IMR-90 (cell line): ENCODE data around the gene EIF4E3. TPM values are rescaled to one million over a fixed set of nuclear protein-coding genes. Genes with fewer than 3 reads are reported as not detected.

Experiments used
- ATAC-seq: fragments of 200-7000 bp; cut with Tn5 transposase; 2 replicates; pipeline ENCODE4 v1.9.1; 2020; ENCODE audit warnings: low read depth, mild to moderate bottlenecking, moderate library complexity
- BruUV-seq: library from RNA; stranded (reverse); fragments of 400-500 nt; replicated peaks from 2 replicates; lab custom pipeline; 2021; lab: Mats Ljungman, UMichigan
- CTCF ChIA-PET: fragments of 300-600 bp; formaldehyde crosslinking; extraction: SDS; loops from one replicate; lab custom pipeline; 2021; ENCODE audit warnings: antibody characterized with exemption; lab: Yijun Ruan, JAX
- POLR2A ChIA-PET: fragments of 300-600 bp; sonication (Branson Sonifier 250); formaldehyde crosslinking; loops from one replicate; lab custom pipeline; 2022; ENCODE audit warnings: antibody characterized with exemption; ENCODE audit not compliant: unreplicated experiment; lab: Charles Lee
- DNase-seq: peaks from one replicate; pipeline ENCODE4 v3.0.0; 2013
- H2AFZ ChIP-seq: replicated peaks from 2 replicates; pipeline ENCODE3; 2013; ENCODE audit warnings: low read length, mild to moderate bottlenecking; ENCODE audit not compliant: poor library complexity
- H2AK5ac ChIP-seq: 2 replicates; pipeline ENCODE4 v1.6.1; 2013; ENCODE audit warnings: low read depth, low read length, inconsistent platforms
- H2AK9ac ChIP-seq: replicated peaks from 2 replicates; pipeline ENCODE3; 2013; ENCODE audit warnings: mild to moderate bottlenecking, low read depth, low read length, moderate library complexity; ENCODE audit not compliant: poor library complexity
- H2BK120ac ChIP-seq: 2 replicates; pipeline ENCODE4 v1.6.1; 2013; ENCODE audit warnings: low read depth, low read length, inconsistent platforms
- H2BK15ac ChIP-seq: 3 replicates; pipeline ENCODE4 v1.6.1; 2013; ENCODE audit warnings: low read depth, low read length, inconsistent platforms
- H2BK20ac ChIP-seq: 2 replicates; pipeline ENCODE4 v1.6.1; 2013; ENCODE audit warnings: low read depth, mild to moderate bottlenecking, inconsistent platforms, low read length, moderate library complexity
- H2BK5ac ChIP-seq: 2 replicates; pipeline ENCODE4 v1.6.1; 2013; ENCODE audit warnings: mild to moderate bottlenecking, low read depth, low read length, inconsistent platforms; ENCODE audit not compliant: poor library complexity, severe bottlenecking
- H3K14ac ChIP-seq: replicated peaks from 2 replicates; pipeline ENCODE4 v1.6.1; 2013; ENCODE audit warnings: low read depth, low read length, inconsistent platforms
- H3K18ac ChIP-seq: 2 replicates; pipeline ENCODE4 v1.6.1; 2013; ENCODE audit warnings: low read depth, low read length, control low read depth
- H3K23ac ChIP-seq: 2 replicates; pipeline ENCODE4 v1.6.1; 2013; ENCODE audit warnings: low read depth, low read length, inconsistent platforms
- H3K27ac ChIP-seq: 2 replicates; pipeline ENCODE4 v1.5.1; 2013; ENCODE audit warnings: mild to moderate bottlenecking, control low read depth, low read length; ENCODE audit not compliant: insufficient read depth
- H3K27me3 ChIP-seq: 2 replicates; pipeline ENCODE4 v1.6.1; 2013; ENCODE audit warnings: low read length; ENCODE audit not compliant: control insufficient read depth, insufficient read depth
- H3K36me3 ChIP-seq: 2 replicates; pipeline ENCODE4 v1.6.1; 2013; ENCODE audit warnings: low read length, mixed read lengths; ENCODE audit not compliant: control insufficient read depth, insufficient read depth
- H3K4ac ChIP-seq: 2 replicates; pipeline ENCODE4 v1.6.1; 2013; ENCODE audit warnings: low read depth, low read length, inconsistent platforms
- H3K4me1 ChIP-seq: 2 replicates; pipeline ENCODE4 v1.6.1; 2013; ENCODE audit warnings: low read length, mixed read lengths; ENCODE audit not compliant: control insufficient read depth, insufficient read depth
- H3K4me2 ChIP-seq: 2 replicates; pipeline ENCODE4 v1.6.1; 2013; ENCODE audit warnings: low read depth, mild to moderate bottlenecking, control low read depth, low read length, moderate library complexity
- H3K4me3 ChIP-seq: 2 replicates; pipeline ENCODE4 v1.5.1; 2013; ENCODE audit warnings: low read depth, mild to moderate bottlenecking, control low read depth, low read length, moderate library complexity; ENCODE audit not compliant: insufficient read depth
- H3K56ac ChIP-seq: 2 replicates; pipeline ENCODE4 v1.6.1; 2013; ENCODE audit warnings: low read length, inconsistent platforms; ENCODE audit not compliant: insufficient read depth; ENCODE audit errors: extremely low read depth
- H3K79me1 ChIP-seq, 2 experiments: 2 replicates each; pipeline ENCODE4 v1.6.1; 2013; ENCODE audit warnings: low read length in 2 of 2, inconsistent platforms in 1 of 2, low read depth in 1 of 2
- H3K9ac ChIP-seq: 2 replicates; pipeline ENCODE4 v1.6.1; 2013; ENCODE audit warnings: low read depth, low read length, control low read depth
- H3K9me1 ChIP-seq: 2 replicates; pipeline ENCODE4 v1.6.1; 2013; ENCODE audit warnings: low read length, inconsistent platforms; ENCODE audit not compliant: insufficient read depth
- H3K9me3 ChIP-seq: 2 replicates; pipeline ENCODE4 v1.6.1; 2013; ENCODE audit warnings: low read length; ENCODE audit not compliant: control insufficient read depth, insufficient read depth
- H4K20me1 ChIP-seq: 2 replicates; pipeline ENCODE4 v1.6.1; 2013; ENCODE audit warnings: low read length, inconsistent platforms; ENCODE audit not compliant: insufficient read depth
- H4K5ac ChIP-seq: 2 replicates; pipeline ENCODE4 v1.6.1; 2013; ENCODE audit warnings: mild to moderate bottlenecking, low read depth, low read length, control low read depth
- H4K8ac ChIP-seq, 2 experiments: 2 replicates each; pipeline ENCODE4 v1.6.1; 2013; ENCODE audit warnings: low read depth in 2 of 2, low read length in 2 of 2, control low read depth in 1 of 2, inconsistent platforms in 1 of 2
- H4K91ac ChIP-seq: 2 replicates; pipeline ENCODE4 v1.6.1; 2013; ENCODE audit warnings: low read depth, low read length, inconsistent platforms; ENCODE audit not compliant: insufficient read depth
- BHLHE40 ChIP-seq: fragments of 150-350 bp; IDR thresholded peaks from 2 replicates; pipeline ENCODE4 v1.6.1; 2016; ENCODE audit warnings: mild to moderate bottlenecking, low read depth, low read length
- CEBPB ChIP-seq: IDR thresholded peaks from 2 replicates; pipeline ENCODE4 v1.6.1; 2012; ENCODE audit warnings: low read depth, low read length, improper control_type of control experiment
- CHD1 ChIP-seq: IDR thresholded peaks from 2 replicates; pipeline ENCODE4 v1.6.1; 2012; ENCODE audit warnings: low read depth, low read length, improper control_type of control experiment
- FOS ChIP-seq: fragments of 150-350 bp; IDR thresholded peaks from 2 replicates; pipeline ENCODE4 v1.6.1; 2016; ENCODE audit warnings: low read depth, low read length
- MAFK ChIP-seq: IDR thresholded peaks from 2 replicates; pipeline ENCODE4 v1.6.1; 2012; ENCODE audit warnings: low read depth, low read length, improper control_type of control experiment
- MAZ ChIP-seq: IDR thresholded peaks from 2 replicates; pipeline ENCODE4 v1.6.1; 2012; ENCODE audit warnings: low read depth, mild to moderate bottlenecking, low read length, improper control_type of control experiment, moderate library complexity, borderline replicate concordance
- NFE2L2 ChIP-seq: fragments of 150-350 bp; IDR thresholded peaks from 2 replicates; pipeline ENCODE4 v1.6.1; 2016; ENCODE audit warnings: low read depth, mild to moderate bottlenecking, low read length
- POLR2A ChIP-seq: IDR thresholded peaks from 2 replicates; pipeline ENCODE4 v1.6.1; 2012; ENCODE audit warnings: mild to moderate bottlenecking, low read depth, low read length
- RAD21 ChIP-seq: IDR thresholded peaks from 2 replicates; pipeline ENCODE4 v1.6.1; 2012; ENCODE audit warnings: low read length, improper control_type of control experiment
- RCOR1 ChIP-seq: IDR thresholded peaks from 2 replicates; pipeline ENCODE4 v1.6.1; 2012; ENCODE audit warnings: mild to moderate bottlenecking, low read length, improper control_type of control experiment; ENCODE audit not compliant: insufficient replicate concordance
- RFX5 ChIP-seq: IDR thresholded peaks from 2 replicates; pipeline ENCODE4 v1.8.0; 2012; ENCODE audit warnings: low read depth, mild to moderate bottlenecking, low read length, moderate library complexity
- SMC3 ChIP-seq: fragments of 150-350 bp; IDR thresholded peaks from 2 replicates; pipeline ENCODE4 v1.6.1; 2016; ENCODE audit warnings: low read depth, mild to moderate bottlenecking, antibody characterized with exemption, low read length, moderate library complexity
- WGBS, 2 experiments: methylation state at CpG; one replicate each; pipeline versions ENCODE4 v1.1.5 to v1.1.7; 2013; ENCODE audit warnings: missing lambda C conversion rate in 2 of 2; ENCODE audit not compliant: insufficient read length in 1 of 2; ENCODE audit errors: extremely low coverage in 2 of 2; 5-methylcytosine and 5-hydroxymethylcytosine counted together
- dilution Hi-C: fragments of 300-500 bp; cut with HindIII; formaldehyde crosslinking; loops from one replicate; pipeline ENCODE4 v1.14.3; 2018; ENCODE audit warnings: low sequenced_read_pairs; ENCODE audit not compliant: unreplicated experiment
- in situ Hi-C: fragments of 300-500 bp; cut with MboI; formaldehyde crosslinking; loops from 3 replicates; pipeline ENCODE4 v1.14.3; 2019; ENCODE audit warnings: low sequenced_read_pairs, inconsistent platforms, mixed read lengths
- intact Hi-C: fragments of 100-400 bp; cut with micrococcal nuclease; formaldehyde crosslinking; loops from 2 replicates; pipeline ENCODE4 v1.10.0; 2022
- polyA plus RNA-seq, 3 experiments: library from polyadenylated mRNA; depleted of rRNA; stranded (reverse); fragments of >200 nt; gene quantifications; 2 replicates each; pipeline ENCODE4 v1.2.3, GENCODE V29; 2012; ENCODE audit warnings: low replicate concordance in 1 of 3
- total RNA-seq: library from RNA; depleted of rRNA; stranded (reverse); fragments of >200 nt; gene quantifications from 2 replicates; pipeline ENCODE4 v1.2.3, GENCODE V29; 2012
- TF ChIP-seq, protein P1 (sequence below): fragments of 150-350 bp; IDR thresholded peaks from 2 replicates; pipeline ENCODE4 v1.6.1; 2016; ENCODE audit warnings: low read depth, mild to moderate bottlenecking, low read length, moderate library complexity, borderline replicate concordance
- TF ChIP-seq, protein P2 (sequence below): fragments of 150-350 bp; IDR thresholded peaks from 2 replicates; pipeline ENCODE4 v1.6.1; 2017; ENCODE audit warnings: mild to moderate bottlenecking, antibody characterized with exemption, low read length, low read depth
- TF ChIP-seq, protein P3 (sequence below): conservative IDR thresholded peaks from 2 replicates; pipeline ENCODE4 v1.5.1; 2012; ENCODE audit warnings: mild to moderate bottlenecking, low read depth, low read length, improper control_type of control experiment

EIF4E3 gene
- total and polyA plus RNA-seq, 2 of the 4 experiments (the other 2 are of a cell fraction): 0.72 to 1.1 TPM

DNA sequence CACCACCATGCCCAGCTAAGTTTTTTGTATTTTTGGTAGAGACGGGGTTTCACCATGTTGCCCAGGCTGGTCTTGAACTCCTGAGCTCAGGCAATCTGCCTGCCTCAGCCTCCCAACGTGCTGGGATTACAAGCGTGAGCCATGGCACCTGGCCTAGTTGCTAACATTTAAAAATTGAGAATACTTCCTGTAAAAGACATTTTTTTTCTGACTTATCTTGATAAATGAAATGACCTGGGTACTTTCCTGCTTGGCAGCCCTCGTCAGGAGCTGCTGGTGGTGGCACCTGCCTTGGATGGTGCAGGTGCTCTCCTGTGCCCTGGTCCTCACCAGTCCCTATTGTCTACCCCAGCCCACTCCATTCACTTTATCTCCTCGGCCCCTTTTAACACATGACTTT lies 74.8 kb downstream of the EIF4E3 start:
- H2BK20ac ChIP-seq: no peak overlapping the region
- no peak overlapping the region for H2AK5ac ChIP-seq
- ChIA-PET CTCF (interaction anchor here (0.6 kb wide), 1 partner anchor 1339 kb away, joined by 3 read pairs; no protein-coding TSS in a partner anchor), POLR2A (no interaction called here)
- in situ Hi-C loops: loop anchor here (10.0 to 25.0 kb wide), 3 partner anchors 346 to 1588 kb away; no protein-coding TSS in a partner anchor
- no peak overlapping the region for H3K4me2 ChIP-seq
- H3K23ac ChIP-seq: no peak overlapping the region
- no peak overlapping the region for H3K4me3 ChIP-seq
- intact Hi-C loops: loop anchor here (5.0 to 10.0 kb wide), 3 partner anchors 343 to 923 kb away; no protein-coding TSS in a partner anchor
- no peak overlapping the region for H2BK5ac ChIP-seq
- no peaks in the 10 kb centered on the region for H3K36me3 ChIP-seq
- no TSS peak for BruUV-seq
- dilution Hi-C loops: no loop called here
- no peak overlapping the region for H2BK15ac ChIP-seq
- 100% methylated on average over 2 of the region's 5 CpGs; no CpG with 5 or more reads in 1 of the 2 experiments for WGBS, 2 experiments
- no peak overlapping the region for H3K18ac ChIP-seq
- H3K4ac ChIP-seq: no peak overlapping the region
- H4K20me1 ChIP-seq: no peaks in the 10 kb centered on the region
- no peak overlapping the region for H4K5ac ChIP-seq
- H3K4me1 ChIP-seq: no peaks in the 10 kb centered on the region
- ATAC-seq (no peak), DNase-seq (no peak)
- no peak overlapping the region for H2AK9ac ChIP-seq
- no peak overlapping the region for H3K14ac ChIP-seq
- TF ChIP-seq BHLHE40: no peak
- no peak for TF ChIP-seq SMC3
- TF ChIP-seq RAD21: no peak
- no peak for TF ChIP-seq CHD1
- no peak for TF ChIP-seq RCOR1
- TF ChIP-seq, protein P1, sequence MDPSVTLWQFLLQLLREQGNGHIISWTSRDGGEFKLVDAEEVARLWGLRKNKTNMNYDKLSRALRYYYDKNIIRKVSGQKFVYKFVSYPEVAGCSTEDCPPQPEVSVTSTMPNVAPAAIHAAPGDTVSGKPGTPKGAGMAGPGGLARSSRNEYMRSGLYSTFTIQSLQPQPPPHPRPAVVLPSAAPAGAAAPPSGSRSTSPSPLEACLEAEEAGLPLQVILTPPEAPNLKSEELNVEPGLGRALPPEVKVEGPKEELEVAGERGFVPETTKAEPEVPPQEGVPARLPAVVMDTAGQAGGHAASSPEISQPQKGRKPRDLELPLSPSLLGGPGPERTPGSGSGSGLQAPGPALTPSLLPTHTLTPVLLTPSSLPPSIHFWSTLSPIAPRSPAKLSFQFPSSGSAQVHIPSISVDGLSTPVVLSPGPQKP: no peak
- no peak for TF ChIP-seq NFE2L2
- no peak for TF ChIP-seq RFX5
- TF ChIP-seq, protein P2, sequence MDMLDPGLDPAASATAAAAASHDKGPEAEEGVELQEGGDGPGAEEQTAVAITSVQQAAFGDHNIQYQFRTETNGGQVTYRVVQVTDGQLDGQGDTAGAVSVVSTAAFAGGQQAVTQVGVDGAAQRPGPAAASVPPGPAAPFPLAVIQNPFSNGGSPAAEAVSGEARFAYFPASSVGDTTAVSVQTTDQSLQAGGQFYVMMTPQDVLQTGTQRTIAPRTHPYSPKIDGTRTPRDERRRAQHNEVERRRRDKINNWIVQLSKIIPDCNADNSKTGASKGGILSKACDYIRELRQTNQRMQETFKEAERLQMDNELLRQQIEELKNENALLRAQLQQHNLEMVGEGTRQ: no peak
- no peak for TF ChIP-seq CEBPB
- no peak for TF ChIP-seq FOS
- TF ChIP-seq, protein P3, sequence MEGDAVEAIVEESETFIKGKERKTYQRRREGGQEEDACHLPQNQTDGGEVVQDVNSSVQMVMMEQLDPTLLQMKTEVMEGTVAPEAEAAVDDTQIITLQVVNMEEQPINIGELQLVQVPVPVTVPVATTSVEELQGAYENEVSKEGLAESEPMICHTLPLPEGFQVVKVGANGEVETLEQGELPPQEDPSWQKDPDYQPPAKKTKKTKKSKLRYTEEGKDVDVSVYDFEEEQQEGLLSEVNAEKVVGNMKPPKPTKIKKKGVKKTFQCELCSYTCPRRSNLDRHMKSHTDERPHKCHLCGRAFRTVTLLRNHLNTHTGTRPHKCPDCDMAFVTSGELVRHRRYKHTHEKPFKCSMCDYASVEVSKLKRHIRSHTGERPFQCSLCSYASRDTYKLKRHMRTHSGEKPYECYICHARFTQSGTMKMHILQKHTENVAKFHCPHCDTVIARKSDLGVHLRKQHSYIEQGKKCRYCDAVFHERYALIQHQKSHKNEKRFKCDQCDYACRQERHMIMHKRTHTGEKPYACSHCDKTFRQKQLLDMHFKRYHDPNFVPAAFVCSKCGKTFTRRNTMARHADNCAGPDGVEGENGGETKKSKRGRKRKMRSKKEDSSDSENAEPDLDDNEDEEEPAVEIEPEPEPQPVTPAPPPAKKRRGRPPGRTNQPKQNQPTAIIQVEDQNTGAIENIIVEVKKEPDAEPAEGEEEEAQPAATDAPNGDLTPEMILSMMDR: no peak
- no peak for TF ChIP-seq MAZ
- no peak for TF ChIP-seq POLR2A
- no peak for TF ChIP-seq MAFK
- no peaks in the 10 kb centered on the region for H3K9me1 ChIP-seq
- H3K9ac ChIP-seq: no peak overlapping the region
- H3K27ac ChIP-seq: no peak overlapping the region
- H4K91ac ChIP-seq: no peak overlapping the region
- H4K8ac ChIP-seq: no peak overlapping the region
- no peak overlapping the region for H3K56ac ChIP-seq
- H3K79me1 ChIP-seq: no peaks in the 10 kb centered on the region
- no peaks in the 10 kb centered on the region for H3K9me3 ChIP-seq
- H2BK120ac ChIP-seq: no peak overlapping the region
- H3K27me3 ChIP-seq: peaks cover 10% of the 10 kb centered on the region; the same call in 1 of the 2 replicates
- H2AFZ ChIP-seq: no peak overlapping the region
